AG10803 (cell line): ENCODE data around the gene RAD51B.

Experiments used
- DNase-seq: peaks from one replicate; pipeline ENCODE4 v3.0.0; 2010; ENCODE audit warnings: low read depth
- H3K4me3 ChIP-seq: 2 replicates; pipeline ENCODE4 v1.5.1; 2011; ENCODE audit warnings: mild to moderate bottlenecking, low read length, control low read depth
- CTCF ChIP-seq: conservative IDR thresholded peaks from 2 replicates; pipeline ENCODE4 v1.5.1; 2011; ENCODE audit warnings: mild to moderate bottlenecking, low read length, control low read depth, inconsistent platforms

The RAD51B gene

GRCh38 chr14:68291820-68292219 is 472.2 kb downstream of the RAD51B start:
- DNase-seq, result no peak

GRCh38 chr14:68292441-68293215 is 473.0 kb downstream of the RAD51B start:
- no peak overlapping the region for H3K4me3 ChIP-seq
- no peak for DNase-seq
- no peak for TF ChIP-seq CTCF

More at GRCh38 chr14:68291820-68292219, 472.2 kb downstream of the RAD51B start:
- no peak for TF ChIP-seq CTCF
- H3K4me3 ChIP-seq, result no peak overlapping the region

GRCh38 chr14:68293404-68293803 is 473.8 kb downstream of the RAD51B start:
- H3K4me3 ChIP-seq, result no peak overlapping the region
- no peak for DNase-seq
- TF ChIP-seq CTCF, result no peak

- H3K4me3 ChIP-seq, result no peak overlapping the region
- no peak for TF ChIP-seq CTCF
- DNase-seq, result no peak
These were observed 475.8 kb downstream of the RAD51B start for GRCh38 chr14:68295316-68295816.

GRCh38 chr14:68297039-68297438 is 477.5 kb downstream of the RAD51B start:
- DNase-seq, result peak; percentile 69
- TF ChIP-seq CTCF, result no peak
- no peak overlapping the region for H3K4me3 ChIP-seq

- peak; percentile 69 for DNase-seq
These were observed 478.4 kb downstream of the RAD51B start for GRCh38 chr14:68297876-68298468.

More at GRCh38 chr14:68297876-68298468, 478.4 kb downstream of the RAD51B start:
- no peak overlapping the region for H3K4me3 ChIP-seq
- peak; percentile 59 for TF ChIP-seq CTCF
